Activated T-helper 2 cell treated with anti-CD3 and anti-CD28 coated beads, Interferon-gamma antibody, Interleukin-2, Interleukin-4, amounts not matched to agents 10 μg/mL and 5 μg/mL and 100 μg/mL, durations not matched to agents 14 hours and 24 hours and 36 hours (primary cell): Measurements from ENCODE around the gene UGT2B7. TPM values are rescaled to one million over a fixed set of nuclear protein-coding genes. Genes with fewer than 3 reads are reported as not detected.

Experiments used
- DNase-seq: peaks from one replicate; pipeline ENCODE4 v3.0.0; 2021; ENCODE audit warnings: low spot score
- H3K27ac Mint-ChIP-seq: one replicate; pipeline ENCODE4 v1.8.0; 2021; ENCODE audit warnings: mixed read lengths
- H3K27me3 Mint-ChIP-seq: one replicate; pipeline ENCODE4 v1.8.0; 2021; ENCODE audit warnings: low read depth, mixed read lengths
- H3K36me3 Mint-ChIP-seq: one replicate; pipeline ENCODE4 v1.8.0; 2021; ENCODE audit warnings: low read depth, mixed read lengths
- H3K4me1 Mint-ChIP-seq: one replicate; pipeline ENCODE4 v1.8.0; 2021; ENCODE audit warnings: low read depth, mixed read lengths
- H3K4me3 Mint-ChIP-seq: one replicate; pipeline ENCODE4 v1.8.0; 2021; ENCODE audit warnings: low read depth, mild to moderate bottlenecking, moderate library complexity, mixed read lengths
- H3K9me3 Mint-ChIP-seq: one replicate; pipeline ENCODE4 v1.8.0; 2021; ENCODE audit warnings: mixed read lengths
- intact Hi-C: fragments of 100-400 bp; cut with micrococcal nuclease; formaldehyde crosslinking; loops from one replicate; pipeline ENCODE4 v1.15.1; 2023
- total RNA-seq: library from RNA; stranded (reverse); gene quantifications from 2 replicates; pipeline ENCODE4 v1.2.3, GENCODE V29; 2022

Gene UGT2B7
- total RNA-seq, 1 donor from 2014 or later = not detected

DNA sequence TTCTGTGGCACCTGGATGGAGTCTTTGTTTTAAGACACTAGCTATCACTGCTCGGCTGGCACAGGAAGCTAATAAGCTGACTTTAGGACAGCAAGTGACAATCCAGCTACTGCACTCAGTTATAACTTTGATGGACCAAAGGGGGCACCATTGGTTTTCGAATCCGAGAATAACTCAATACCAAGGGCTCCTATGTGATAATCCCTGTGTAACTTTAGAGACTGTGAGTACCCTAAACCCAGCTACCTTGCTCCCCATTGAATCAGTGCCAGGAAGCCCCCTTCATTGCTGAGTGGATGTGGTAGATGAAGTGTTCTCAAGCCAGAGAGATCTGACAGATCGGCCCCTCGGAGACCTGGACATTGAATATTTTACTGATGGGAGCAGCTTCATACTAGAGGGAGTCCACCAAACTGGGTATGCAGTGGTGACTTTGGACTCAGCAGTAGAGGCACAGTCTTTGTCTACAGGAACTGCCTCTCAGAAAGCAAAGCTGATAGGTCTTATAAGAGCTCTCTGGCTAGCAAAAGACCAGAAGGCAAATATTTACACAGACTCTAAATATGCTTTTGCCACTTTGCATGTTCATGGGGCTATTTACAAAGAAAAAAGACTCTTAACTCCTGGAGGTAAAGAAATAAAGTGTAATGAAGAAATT lies 35.5 kb upstream of the UGT2B7 start:
- intact Hi-C loops = no loop called here
- Mint-ChIP-seq H3K4me3 (no peak overlapping the region), H3K36me3 (no peaks in the 10 kb centered on the region), H3K27ac (no peak overlapping the region), H3K9me3 (no peaks in the 10 kb centered on the region), H3K27me3 (no peaks in the 10 kb centered on the region), H3K4me1 (no peaks in the 10 kb centered on the region)
- DNase-seq = no peak

DNA sequence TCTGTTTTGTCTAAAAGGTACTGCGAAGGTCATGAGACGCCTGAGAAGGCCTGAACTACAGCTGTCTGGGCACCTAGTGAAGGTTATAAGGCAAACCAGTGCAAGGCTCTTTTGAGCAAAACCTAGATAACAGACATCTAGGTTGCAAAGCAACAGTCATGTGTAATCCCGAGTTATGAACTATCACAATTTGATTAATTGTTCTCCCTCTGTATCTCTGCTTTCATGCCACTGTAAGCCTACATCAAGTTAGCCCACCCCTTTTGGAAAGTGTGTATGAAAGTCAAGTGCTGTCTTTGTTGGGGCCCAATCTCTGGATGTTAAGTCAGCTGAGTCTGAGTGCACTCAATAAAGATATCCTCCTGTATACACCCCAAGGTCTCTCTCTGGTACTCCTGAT lies 31.9 kb upstream of the UGT2B7 start:
- Mint-ChIP-seq H3K36me3 (no peaks in the 10 kb centered on the region), H3K4me1 (no peaks in the 10 kb centered on the region), H3K9me3 (no peaks in the 10 kb centered on the region), H3K27me3 (no peaks in the 10 kb centered on the region), H3K27ac (no peak overlapping the region), H3K4me3 (no peak overlapping the region)
- intact Hi-C loops = no loop called here
- no peak for DNase-seq

DNA sequence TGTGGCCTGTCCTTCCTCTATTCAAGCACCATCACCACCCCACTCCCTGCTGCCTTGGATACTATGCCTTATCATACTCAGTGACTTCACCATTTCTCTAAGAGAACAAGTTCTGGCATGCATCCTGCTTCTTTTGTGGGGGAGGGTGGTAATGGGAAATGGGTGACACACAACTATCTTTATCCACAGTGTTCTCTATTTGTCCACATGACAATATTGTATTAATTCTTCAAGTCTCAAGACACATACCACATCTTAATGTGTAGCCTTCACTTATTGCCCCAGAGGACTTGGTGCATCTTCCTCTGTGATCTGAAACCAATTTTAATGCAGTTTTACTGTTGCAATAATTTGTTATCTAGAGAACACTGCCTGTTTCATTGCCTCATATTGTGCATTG lies 29.3 kb upstream of the UGT2B7 start:
- H3K4me1 Mint-ChIP-seq = no peaks in the 10 kb centered on the region

DNA sequence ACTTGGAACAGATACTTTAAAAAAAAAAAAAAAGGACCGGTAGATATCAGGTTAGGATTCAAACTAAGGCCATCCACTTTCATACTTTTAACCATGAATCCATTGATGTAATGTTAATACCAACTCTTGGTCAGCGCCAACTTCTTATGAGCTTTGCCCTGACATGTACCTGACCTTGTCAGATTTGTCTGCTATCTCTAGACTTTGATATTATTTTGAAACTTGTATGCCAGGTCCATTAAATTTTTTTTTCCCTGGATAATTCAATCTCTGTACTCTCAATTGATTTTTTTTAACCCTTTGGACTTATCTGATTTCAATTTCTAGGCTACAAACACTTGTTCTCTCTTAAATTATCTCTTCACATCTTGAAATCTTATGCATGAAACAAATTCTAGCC lies 27.2 kb upstream of the UGT2B7 start:
- no peaks in the 10 kb centered on the region for H3K36me3 Mint-ChIP-seq
- no peak for DNase-seq
- no peaks in the 10 kb centered on the region for H3K27me3 Mint-ChIP-seq
- H3K4me3 Mint-ChIP-seq = no peak overlapping the region
- H3K4me1 Mint-ChIP-seq = no peaks in the 10 kb centered on the region
- no peak overlapping the region for H3K27ac Mint-ChIP-seq
- H3K9me3 Mint-ChIP-seq = no peaks in the 10 kb centered on the region
- intact Hi-C loops = no loop called here

More for the DNA sequence above, 29.3 kb upstream of the UGT2B7 start:
- Mint-ChIP-seq H3K4me3 (no peak overlapping the region), H3K27me3 (no peaks in the 10 kb centered on the region), H3K9me3 (no peaks in the 10 kb centered on the region), H3K36me3 (no peaks in the 10 kb centered on the region), H3K27ac (no peak overlapping the region)
- DNase-seq = no peak
- intact Hi-C loops = no loop called here

DNA sequence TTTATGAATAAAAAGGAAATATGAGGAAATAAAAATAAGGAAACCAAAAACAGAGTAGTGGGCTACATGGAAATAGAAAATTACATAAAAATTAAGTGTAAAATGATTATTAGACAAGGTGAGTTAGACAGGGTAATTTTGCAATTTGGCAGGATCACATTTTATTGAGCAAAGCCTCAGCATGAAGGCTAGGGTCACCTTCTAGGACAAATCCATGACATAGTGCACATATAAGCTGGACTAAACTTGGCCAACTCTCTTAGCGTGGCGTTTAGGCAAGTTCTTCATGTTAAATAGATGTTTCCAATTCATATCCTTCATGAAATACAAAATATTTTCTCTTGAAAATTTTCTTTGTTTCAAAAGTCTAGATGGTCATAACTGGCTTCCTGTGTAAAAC lies 25.7 kb upstream of the UGT2B7 start:
- intact Hi-C loops = no loop called here
- Mint-ChIP-seq H3K27me3 (no peaks in the 10 kb centered on the region), H3K9me3 (no peaks in the 10 kb centered on the region), H3K4me3 (no peak overlapping the region), H3K27ac (no peak overlapping the region), H3K4me1 (no peaks in the 10 kb centered on the region), H3K36me3 (no peaks in the 10 kb centered on the region)
- no peak for DNase-seq

DNA sequence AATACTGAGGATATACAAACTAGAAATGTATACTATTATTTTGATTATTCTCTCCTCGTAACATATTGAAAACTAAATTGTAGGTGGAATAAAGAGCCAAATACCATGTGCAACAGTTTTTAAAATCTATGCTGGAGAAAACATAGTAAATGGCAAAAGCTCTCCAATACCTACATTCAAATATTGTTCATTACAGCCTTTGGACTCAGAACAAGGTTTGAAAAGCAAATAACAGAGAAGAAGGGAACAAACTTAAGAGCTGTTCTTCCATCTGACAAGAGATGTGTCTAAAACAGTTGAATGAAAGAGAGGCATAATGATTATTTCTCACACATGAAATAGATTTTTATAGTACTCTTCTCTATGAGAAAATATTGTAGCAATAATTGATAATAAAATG lies 25.0 kb upstream of the UGT2B7 start:
- DNase-seq = no peak
- H3K27ac Mint-ChIP-seq = no peak overlapping the region
- no peaks in the 10 kb centered on the region for H3K36me3 Mint-ChIP-seq
- H3K27me3 Mint-ChIP-seq = no peaks in the 10 kb centered on the region
- intact Hi-C loops = no loop called here
- no peaks in the 10 kb centered on the region for H3K4me1 Mint-ChIP-seq
- H3K9me3 Mint-ChIP-seq = no peaks in the 10 kb centered on the region
- H3K4me3 Mint-ChIP-seq = no peak overlapping the region

DNA sequence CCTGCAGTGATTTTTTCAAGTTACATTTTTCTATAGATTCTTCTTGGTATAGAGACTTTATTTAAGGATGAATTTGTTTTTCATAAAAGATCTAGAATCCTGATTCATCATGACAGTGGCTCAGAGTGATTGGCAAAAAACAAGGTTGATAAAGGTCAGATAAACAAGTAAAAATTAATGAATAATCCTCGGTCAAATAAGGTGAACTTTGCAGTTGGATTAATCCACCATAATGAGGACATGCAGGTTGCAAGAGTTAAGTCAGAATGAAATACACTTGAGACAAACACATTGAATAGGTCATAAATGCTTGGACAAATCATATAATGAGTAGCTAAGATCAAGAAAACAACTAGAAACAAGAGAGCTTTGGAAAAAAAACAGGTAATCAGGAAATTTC lies 22.9 kb upstream of the UGT2B7 start:
- Mint-ChIP-seq H3K9me3 (no peaks in the 10 kb centered on the region), H3K27me3 (no peaks in the 10 kb centered on the region), H3K27ac (no peak overlapping the region), H3K36me3 (no peaks in the 10 kb centered on the region), H3K4me1 (no peaks in the 10 kb centered on the region), H3K4me3 (no peak overlapping the region)
- intact Hi-C loops = no loop called here
- DNase-seq = no peak

DNA sequence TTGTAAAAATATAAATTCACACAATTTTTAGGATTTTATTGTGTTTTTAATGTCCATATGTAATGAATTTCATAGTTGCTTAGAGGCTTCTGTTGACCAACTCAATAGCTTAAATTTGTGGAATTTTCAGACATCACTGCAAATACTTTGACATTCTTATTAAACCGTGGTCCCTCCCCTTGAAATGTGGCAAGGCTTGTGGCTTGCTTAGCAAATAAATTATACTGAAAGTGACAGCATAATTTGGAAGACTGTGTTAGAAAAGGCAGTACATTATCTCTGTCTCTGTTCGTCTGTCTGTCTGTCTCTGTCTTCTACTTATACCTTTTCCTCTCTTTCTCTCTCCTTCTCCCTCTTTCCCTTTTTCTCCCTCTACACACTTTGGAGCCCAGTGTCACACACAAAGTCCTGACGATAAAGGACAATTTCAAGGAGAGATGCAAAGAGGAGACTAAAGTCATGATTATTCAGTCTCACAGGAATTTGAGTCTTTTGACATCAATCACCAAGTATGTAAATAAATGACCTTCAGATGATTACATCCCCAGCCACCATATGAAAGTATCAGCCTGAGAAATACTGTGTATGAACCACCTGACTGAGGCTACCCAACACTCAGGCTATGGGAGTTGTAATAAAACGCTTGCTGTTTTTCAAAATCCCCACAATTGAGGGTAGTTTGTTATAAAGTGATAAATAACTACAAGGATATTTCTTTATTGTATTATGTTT lies 21.0 kb upstream of the UGT2B7 start:
- H3K36me3 Mint-ChIP-seq = no peaks in the 10 kb centered on the region
- no peak overlapping the region for H3K27ac Mint-ChIP-seq
- no peaks in the 10 kb centered on the region for H3K4me1 Mint-ChIP-seq
- H3K27me3 Mint-ChIP-seq = no peaks in the 10 kb centered on the region
- DNase-seq = no peak
- H3K4me3 Mint-ChIP-seq = no peak overlapping the region
- intact Hi-C loops = no loop called here
- no peaks in the 10 kb centered on the region for H3K9me3 Mint-ChIP-seq

DNA sequence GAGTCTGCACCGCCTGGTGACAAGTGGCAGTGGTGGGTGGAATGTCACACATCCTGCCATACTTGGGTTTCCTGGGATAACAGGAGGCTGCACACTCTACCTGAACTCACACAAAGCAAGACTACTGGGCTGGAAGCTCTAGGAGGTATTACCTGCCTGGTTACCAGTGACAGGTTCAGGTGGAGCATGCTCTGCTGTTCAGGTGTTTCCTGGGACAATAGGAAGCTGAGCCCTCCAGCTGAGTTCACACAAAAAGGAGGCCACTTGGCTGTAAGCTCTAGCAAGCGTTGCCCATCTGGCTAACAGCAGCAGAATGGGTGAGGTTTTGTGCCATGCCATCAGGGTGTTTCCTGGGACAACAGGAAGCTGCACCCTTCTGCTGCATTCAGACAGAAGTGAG lies 17.4 kb upstream of the UGT2B7 start:
- Mint-ChIP-seq H3K9me3 (no peaks in the 10 kb centered on the region), H3K4me1 (no peaks in the 10 kb centered on the region), H3K36me3 (no peaks in the 10 kb centered on the region), H3K27ac (no peak overlapping the region), H3K4me3 (no peak overlapping the region), H3K27me3 (no peaks in the 10 kb centered on the region)
- DNase-seq = no peak
- intact Hi-C loops = no loop called here

DNA sequence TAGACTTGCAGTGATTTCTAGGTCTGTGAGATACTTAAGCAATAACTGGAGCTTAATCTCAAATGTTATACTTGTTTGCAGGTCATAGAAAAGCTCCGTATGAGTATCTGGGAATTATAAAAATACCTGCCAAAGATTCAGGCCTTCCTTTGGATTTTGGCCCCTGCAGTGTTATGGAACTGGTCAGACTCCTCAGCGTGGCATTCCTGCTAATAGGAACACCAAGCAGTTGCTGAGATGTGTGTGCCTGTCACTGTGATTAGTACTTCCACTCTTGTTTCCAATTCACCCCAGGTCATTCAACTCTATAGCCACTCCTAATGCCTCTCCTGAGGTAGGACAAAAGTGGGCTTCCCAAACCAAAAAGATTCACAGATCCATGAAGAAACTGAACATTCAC lies 7.8 kb upstream of the UGT2B7 start:
- Mint-ChIP-seq H3K36me3 (no peaks in the 10 kb centered on the region), H3K4me3 (no peak overlapping the region), H3K27me3 (no peaks in the 10 kb centered on the region), H3K9me3 (no peaks in the 10 kb centered on the region), H3K4me1 (no peaks in the 10 kb centered on the region), H3K27ac (no peak overlapping the region)
- intact Hi-C loops = no loop called here
- DNase-seq = no peak

DNA sequence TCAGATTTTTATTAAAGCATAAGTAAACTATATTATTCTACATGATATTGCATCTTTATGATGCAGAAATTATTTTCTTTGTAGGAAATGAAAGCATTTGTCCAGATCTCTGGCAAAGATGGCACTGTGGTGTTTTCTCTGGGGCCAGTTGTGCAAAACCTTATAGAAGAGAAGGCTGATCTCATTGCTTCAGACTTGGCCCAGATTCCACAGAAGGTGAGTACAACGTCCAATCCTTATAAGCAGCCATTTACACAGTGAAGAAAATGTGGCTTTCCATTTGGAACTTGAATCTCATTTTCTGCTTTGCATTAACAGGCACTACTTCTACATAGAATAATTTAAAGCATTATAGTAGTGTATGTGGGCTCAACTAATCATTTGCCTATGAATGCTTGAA lies 6.9 kb upstream of the UGT2B7 start:
- Mint-ChIP-seq H3K36me3 (no peaks in the 10 kb centered on the region), H3K4me3 (no peak overlapping the region), H3K27ac (no peak overlapping the region), H3K27me3 (no peaks in the 10 kb centered on the region), H3K9me3 (no peaks in the 10 kb centered on the region), H3K4me1 (no peaks in the 10 kb centered on the region)
- no peak for DNase-seq
- intact Hi-C loops = no loop called here

DNA sequence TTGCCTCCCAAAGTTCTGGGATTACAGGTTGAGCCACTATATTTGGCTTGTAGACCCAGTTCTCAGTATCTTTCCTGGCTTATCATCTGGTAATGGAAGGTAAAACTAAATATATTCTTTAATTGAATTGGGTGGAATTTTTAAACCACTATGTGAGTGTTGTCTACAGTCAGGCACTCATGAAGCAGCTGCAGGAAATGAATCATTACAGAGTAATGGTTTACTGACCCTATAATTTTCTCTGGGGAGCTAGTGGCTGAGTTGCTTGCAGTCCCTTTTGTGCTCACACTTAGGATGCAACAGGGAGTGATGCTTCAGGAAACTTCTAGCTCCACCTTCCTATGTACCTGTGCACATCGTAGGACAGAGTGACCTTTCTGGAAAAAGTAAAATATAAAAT lies 4.1 kb upstream of the UGT2B7 start:
- H3K27me3 Mint-ChIP-seq = no peaks in the 10 kb centered on the region
- H3K9me3 Mint-ChIP-seq = no peaks in the 10 kb centered on the region

DNA sequence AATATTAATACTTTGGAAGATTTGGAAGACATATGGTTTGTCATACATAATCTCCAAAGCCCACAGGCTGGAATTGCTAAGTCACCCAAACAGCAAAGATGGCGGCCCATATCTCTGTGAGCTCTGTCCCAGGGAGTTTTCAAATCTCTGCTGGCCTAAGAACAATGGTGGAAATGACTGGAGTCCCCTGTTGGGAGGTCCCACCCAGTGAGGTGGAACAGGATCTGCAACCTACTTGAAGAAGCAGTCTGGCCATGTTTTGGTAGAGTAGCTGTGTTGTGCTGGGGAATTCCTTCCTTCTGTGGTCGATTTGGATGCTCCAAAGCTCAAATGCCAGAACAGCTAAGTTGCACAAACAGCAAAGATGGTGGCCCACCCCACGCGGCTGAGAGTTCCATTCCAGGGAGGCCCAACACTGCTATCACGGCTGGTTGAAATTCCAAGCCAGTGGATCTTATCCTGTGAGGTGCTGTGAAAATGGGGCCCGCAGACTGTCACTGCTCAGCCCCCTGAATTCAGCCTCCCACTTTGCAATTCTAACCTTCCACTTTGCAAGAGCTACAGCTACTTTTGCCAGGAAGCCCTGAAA lies 3.2 kb upstream of the UGT2B7 start:
- no peak for DNase-seq
- H3K4me1 Mint-ChIP-seq = no peaks in the 10 kb centered on the region
- no peaks in the 10 kb centered on the region for H3K27me3 Mint-ChIP-seq
- H3K27ac Mint-ChIP-seq = no peak overlapping the region
- intact Hi-C loops = no loop called here
- no peaks in the 10 kb centered on the region for H3K36me3 Mint-ChIP-seq
- H3K4me3 Mint-ChIP-seq = no peak overlapping the region
- H3K9me3 Mint-ChIP-seq = no peaks in the 10 kb centered on the region

More for the DNA sequence above, 4.1 kb upstream of the UGT2B7 start:
- no peak for DNase-seq
- no peak overlapping the region for H3K4me3 Mint-ChIP-seq
- intact Hi-C loops = no loop called here
- H3K36me3 Mint-ChIP-seq = no peaks in the 10 kb centered on the region
- no peak overlapping the region for H3K27ac Mint-ChIP-seq
- H3K4me1 Mint-ChIP-seq = no peaks in the 10 kb centered on the region
